Sigmoid colon (tissue), 4 donors: ENCODE data around the gene NCOR1.

Experiments used
- CTCF ChIP-seq, 4 experiments: fragments of 450-650 bp in 3 of 4; fragments of 200-600 bp in 1 of 4; IDR thresholded peaks; one replicate each; pipeline ENCODE4 v1.5.1; 2016 to 2019; ENCODE audit warnings: antibody characterized with exemption in 4 of 4, mild to moderate bottlenecking in 3 of 4, moderate library complexity in 2 of 4
- EP300 ChIP-seq, 4 donors: sonication (generic); formaldehyde crosslinking; IDR thresholded peaks; one replicate each; pipeline ENCODE4 v1.6.1; 2017; ENCODE audit warnings: antibody characterized with exemption in 4 of 4

- no peak for TF ChIP-seq CTCF (IDR thresholded peaks at IDR 0.05)
- TF ChIP-seq EP300 (IDR thresholded peaks at IDR 0.05) = no peak
These were observed 46.9 kb upstream of the NCOR1 start for GRCh38 chr17:16262201-16262600.
